H1 (cell line): ENCODE measurements around the gene MED12L. TPM values are rescaled to one million over a fixed set of nuclear protein-coding genes. Genes with fewer than 3 reads are reported as not detected.

Source experiments
- CTCF ChIA-PET: fragments of 300-600 bp; sonication (Branson Sonifier 250); formaldehyde crosslinking; loops from one replicate; lab custom pipeline; 2021; ENCODE audit not compliant: partially characterized antibody; lab: Charles Lee
- POLR2A ChIA-PET: fragments of 300-600 bp; sonication (Branson Sonifier 250); formaldehyde crosslinking; loops from one replicate; lab custom pipeline; 2021; ENCODE audit warnings: inconsistent platforms; ENCODE audit not compliant: partially characterized antibody; lab: Charles Lee
- DNase-seq, 2 experiments: peaks; one replicate each; pipeline versions ENCODE4 v3.0.0 to v3.0.0-alpha.2; 2010 to 2022; ENCODE audit warnings: low spot score in 2 of 2, low read depth in 1 of 2, mixed read lengths in 1 of 2
- FAIRE-seq: peaks from 2 replicates; lab custom pipeline; 2011; peaks lifted over from hg19 to GRCh38; lab: Jason Lieb, UNC
- H2AFZ ChIP-seq: 2 replicates; pipeline ENCODE4 v1.8.1; 2012; ENCODE audit warnings: low read length, inconsistent platforms
- H2AK5ac ChIP-seq: 2 replicates; pipeline ENCODE4 v1.6.1; 2013; ENCODE audit warnings: low read depth, low read length
- H2BK120ac ChIP-seq: replicated peaks from 2 replicates; pipeline ENCODE3; 2013; ENCODE audit warnings: low read depth, low read length, inconsistent platforms
- H2BK12ac ChIP-seq: 2 replicates; pipeline ENCODE4 v1.6.1; 2013; ENCODE audit warnings: low read depth, low read length
- H2BK15ac ChIP-seq: 2 replicates; pipeline ENCODE4 v1.6.1; 2013; ENCODE audit warnings: low read length
- H2BK20ac ChIP-seq: 2 replicates; pipeline ENCODE4 v1.6.1; 2013; ENCODE audit warnings: low read length
- H2BK5ac ChIP-seq: 2 replicates; pipeline ENCODE4 v1.6.1; 2013; ENCODE audit warnings: low read depth, low read length
- H3K14ac ChIP-seq: 2 replicates; pipeline ENCODE4 v1.6.1; 2013; ENCODE audit warnings: inconsistent platforms; ENCODE audit not compliant: insufficient read length
- H3K18ac ChIP-seq: 2 replicates; pipeline ENCODE4 v1.6.1; 2013; ENCODE audit warnings: low read length; ENCODE audit errors: extremely low read depth
- H3K23ac ChIP-seq: 2 replicates; pipeline ENCODE4 v1.6.1; 2013; ENCODE audit warnings: inconsistent platforms; ENCODE audit not compliant: insufficient read length
- H3K23me2 ChIP-seq: 2 replicates; pipeline ENCODE4 v1.6.1; 2013; ENCODE audit warnings: low read depth, low read length
- H3K27ac ChIP-seq: 2 replicates; pipeline ENCODE4 v1.6.1; 2011; ENCODE audit warnings: low read depth, low read length, inconsistent platforms
- H3K27me3 ChIP-seq, 4 experiments: replicated peaks in 1 of 4; 1 replicate in 1 of 4; 2 replicates in 3 of 4; pipeline versions ENCODE4 v1.6.1 to v1.8.1; 2011 to 2013; ENCODE audit warnings: low read length in 3 of 4, mild to moderate bottlenecking in 3 of 4, inconsistent platforms in 2 of 4, mixed read lengths in 2 of 4, moderate library complexity in 1 of 4; ENCODE audit not compliant: control insufficient read depth in 3 of 4, insufficient read depth in 3 of 4; ENCODE audit errors: extremely low read depth in 1 of 4
- H3K36me3 ChIP-seq, 4 experiments: 2 replicates each; pipeline versions ENCODE4 v1.6.1 to v1.8.1; 2011 to 2013; ENCODE audit warnings: mild to moderate bottlenecking in 4 of 4, low read length in 3 of 4, moderate library complexity in 2 of 4, control low read depth in 1 of 4, inconsistent platforms in 1 of 4; ENCODE audit not compliant: insufficient read depth in 4 of 4, control insufficient read depth in 2 of 4
- H3K4ac ChIP-seq: replicated peaks from 2 replicates; pipeline ENCODE3; 2013; ENCODE audit warnings: low read length, low read depth, mixed read lengths, inconsistent platforms; ENCODE audit not compliant: insufficient read length
- H3K4me1 ChIP-seq, 4 experiments: replicated peaks in 1 of 4; 1 replicate in 1 of 4; 2 replicates in 3 of 4; pipeline versions ENCODE4 v1.6.1 to v1.8.1; 2011 to 2013; ENCODE audit warnings: low read length in 3 of 4, inconsistent platforms in 2 of 4, mixed read lengths in 1 of 4; ENCODE audit not compliant: insufficient read depth in 4 of 4, control insufficient read depth in 3 of 4
- H3K4me2 ChIP-seq, 2 experiments: 2 replicates each; pipeline versions ENCODE4 v1.6.1 to v1.8.1; 2011 to 2013; ENCODE audit warnings: low read depth in 2 of 2, low read length in 2 of 2, control low read depth in 1 of 2, inconsistent platforms in 1 of 2, mild to moderate bottlenecking in 1 of 2; ENCODE audit not compliant: insufficient read depth in 1 of 2
- H3K4me3 ChIP-seq, 4 experiments: fragments of 200-600, 300-600 bp in 1 of 4; sonication (generic), shearing (Covaris generic), sonication (Bioruptor Twin) in 1 of 4; 2 replicates each; pipeline versions ENCODE4 v1.5.1 to v1.8.1; 2011 to 2016; ENCODE audit warnings: low read length in 4 of 4, low read depth in 3 of 4, control low read depth in 2 of 4, inconsistent platforms in 2 of 4, mild to moderate bottlenecking in 2 of 4, mixed read lengths in 1 of 4, moderate library complexity in 1 of 4; ENCODE audit not compliant: insufficient read depth in 2 of 4; ENCODE audit errors: extremely low read depth in 1 of 4
- H3K56ac ChIP-seq: replicated peaks from 2 replicates; pipeline ENCODE3; 2013; ENCODE audit warnings: low read depth, mild to moderate bottlenecking, mixed read lengths, low read length, inconsistent platforms; ENCODE audit not compliant: insufficient read length
- H3K79me1 ChIP-seq: 2 replicates; pipeline ENCODE4 v1.6.1; 2013; ENCODE audit warnings: low read depth, low read length, control low read depth
- H3K79me2 ChIP-seq, 2 experiments: 2 replicates each; pipeline versions ENCODE4 v1.6.1 to v1.8.1; 2012 to 2013; ENCODE audit warnings: low read length in 2 of 2, mild to moderate bottlenecking in 2 of 2, inconsistent platforms in 1 of 2; ENCODE audit not compliant: insufficient read depth in 2 of 2, control insufficient read depth in 1 of 2
- H3K9ac ChIP-seq, 4 experiments: replicated peaks in 1 of 4; 1 replicate in 1 of 4; 2 replicates in 3 of 4; pipeline versions ENCODE4 v1.6.1 to v1.8.1; 2011 to 2013; ENCODE audit warnings: low read depth in 3 of 4, low read length in 3 of 4, control low read depth in 2 of 4, mild to moderate bottlenecking in 2 of 4, moderate library complexity in 2 of 4, inconsistent platforms in 1 of 4; ENCODE audit errors: extremely low read depth in 1 of 4
- H3K9me3 ChIP-seq, 2 experiments: 2 replicates each; pipeline versions ENCODE4 v1.6.1 to v1.8.1; 2012 to 2013; ENCODE audit warnings: mild to moderate bottlenecking in 2 of 2, moderate library complexity in 2 of 2, control low read depth in 1 of 2, inconsistent platforms in 1 of 2, low read depth in 1 of 2, low read length in 1 of 2, mixed read lengths in 1 of 2; ENCODE audit not compliant: insufficient read depth in 2 of 2
- H4K20me1 ChIP-seq, 2 experiments: replicated peaks in 1 of 2; 2 replicates each; pipeline versions ENCODE3 to v1.8.1; 2011 to 2013; ENCODE audit warnings: inconsistent platforms in 2 of 2, low read length in 2 of 2, mild to moderate bottlenecking in 1 of 2; ENCODE audit not compliant: insufficient read depth in 2 of 2, control insufficient read depth in 1 of 2
- H4K5ac ChIP-seq: 2 replicates; pipeline ENCODE4 v1.6.1; 2013; ENCODE audit warnings: low read length, low read depth, mixed read lengths, inconsistent platforms; ENCODE audit not compliant: insufficient read length
- H4K8ac ChIP-seq: 2 replicates; pipeline ENCODE4 v1.8.0; 2013; ENCODE audit warnings: mild to moderate bottlenecking, moderate library complexity, low read length, inconsistent platforms; ENCODE audit not compliant: insufficient read depth; ENCODE audit errors: extremely low read depth
- H4K91ac ChIP-seq: replicated peaks from 2 replicates; pipeline ENCODE3; 2013; ENCODE audit warnings: low read length, mixed read lengths, inconsistent platforms; ENCODE audit not compliant: insufficient read length
- BACH1 ChIP-seq: IDR thresholded peaks from 2 replicates; pipeline ENCODE4 v1.6.1; 2012; ENCODE audit warnings: low read length, improper control_type of control experiment
- CBX8 ChIP-seq: fragments of 300-800, 300-1000 bp; sonication (generic); IDR thresholded peaks from 2 replicates; pipeline ENCODE4 v1.7.1; 2016; ENCODE audit warnings: low read depth, low read length, borderline replicate concordance
- EP300 ChIP-seq, 2 experiments: IDR thresholded peaks; 1 replicate in 1 of 2; 2 replicates in 1 of 2; pipeline ENCODE4 v1.6.1; 2011 to 2012; ENCODE audit warnings: low read depth in 2 of 2, low read length in 2 of 2, mild to moderate bottlenecking in 2 of 2, borderline replicate concordance in 1 of 2, inconsistent platforms in 1 of 2, moderate library complexity in 1 of 2
- JUN ChIP-seq: IDR thresholded peaks from 2 replicates; pipeline ENCODE4 v1.6.1; 2011; ENCODE audit warnings: low read depth, mild to moderate bottlenecking, improper control_type of control experiment, low read length
- KDM4A ChIP-seq: IDR thresholded peaks from one replicate; pipeline ENCODE4 v1.7.1; 2012; ENCODE audit warnings: low read depth, mild to moderate bottlenecking, moderate library complexity, low read length, inconsistent platforms; ENCODE audit not compliant: severe bottlenecking
- POLR2AphosphoS5 ChIP-seq: IDR thresholded peaks from 2 replicates; pipeline ENCODE4 v1.6.1; 2011; ENCODE audit warnings: low read depth, low read length
- RNF2 ChIP-seq: fragments of 200-900, 300-1000 bp; sonication (generic); IDR thresholded peaks from 2 replicates; pipeline ENCODE4 v1.7.1; 2016; ENCODE audit warnings: borderline replicate concordance, low read depth, mild to moderate bottlenecking, antibody characterized with exemption, low read length; ENCODE audit not compliant: poor library complexity, severe bottlenecking; ENCODE audit errors: missing control alignments
- SAP30 ChIP-seq: fragments of 300-600 bp; sonication (generic); IDR thresholded peaks from 2 replicates; pipeline ENCODE4 v1.7.1; 2012; ENCODE audit warnings: low read length, moderate library complexity, mild to moderate bottlenecking, inconsistent platforms; ENCODE audit not compliant: insufficient read depth, insufficient replicate concordance
- SP1 ChIP-seq: IDR thresholded peaks from 2 replicates; pipeline ENCODE4 v1.6.1; 2011; ENCODE audit warnings: low read depth, low read length
- SUZ12 ChIP-seq: fragments of 200-600 bp; sonication (generic); IDR thresholded peaks from 2 replicates; pipeline ENCODE4 v1.6.1; 2012; ENCODE audit warnings: mild to moderate bottlenecking, inconsistent platforms, low read length, moderate library complexity, mixed read lengths
- TEAD4 ChIP-seq: IDR thresholded peaks from 2 replicates; pipeline ENCODE4 v1.6.1; 2012; ENCODE audit warnings: low read depth, low read length, inconsistent platforms, mixed read lengths
- WGBS, 2 experiments: shearing (Covaris generic) in 1 of 2; methylation state at CpG; one replicate each; pipeline versions ENCODE4 v1.1.6 to v1.1.7; 2013 to 2015; ENCODE audit warnings: low lambda C conversion rate in 2 of 2, mixed read lengths in 2 of 2, inconsistent platforms in 1 of 2, low coverage in 1 of 2, missing lambda C conversion rate in 1 of 2; ENCODE audit not compliant: insufficient replicate concordance in 2 of 2, insufficient coverage in 1 of 2, insufficient read length in 1 of 2; ENCODE audit errors: extremely low coverage in 1 of 2, missing lambda C conversion rate in 1 of 2; 5-methylcytosine and 5-hydroxymethylcytosine counted together
- polyA plus RNA-seq, 7 experiments: library from polyadenylated mRNA; depleted of rRNA in 3 of 7; stranded (reverse) in 5 of 7; unstranded in 2 of 7; fragments of >200 nt in 5 of 7; fragments of 200-250 nt in 2 of 7; gene quantifications; 1 replicate in 5 of 7; 2 replicates in 1 of 7; 4 replicates in 1 of 7; pipeline versions ENCODE4 v1.2.1 to v1.2.3, GENCODE V29; 2011 to 2013; ENCODE audit warnings: missing spikeins in 2 of 7, mixed read lengths in 2 of 7
- total RNA-seq: library from RNA; stranded (reverse); fragmentation: NEBNext Ultra II Directional; extraction: Animal tissue kit (Norgen Biotek cat#: 25700); gene quantifications from 2 replicates; pipeline ENCODE4 v1.2.1, GENCODE V29; 2021

Gene MED12L
- total and polyA plus RNA-seq, 2 of the 8 experiments (the other 6 are each of a cell fraction or from before 2014, with no cell fraction given): 3.6 to 26.2 TPM

GRCh38 chr3:151318991-151319390 is 233.5 kb downstream of the MED12L start:
- CTCF ChIA-PET: interaction anchor here (0.6 to 1.1 kb wide), 6 partner anchors 8 to 20 kb away, joined by 3 to 7 read pairs (median 4); no protein-coding TSS in a partner anchor
- no peaks in the 10 kb centered on the region for H3K23me2 ChIP-seq

More at GRCh38 chr3:151318991-151319390, 233.5 kb downstream of the MED12L start:
- Histone ChIP-seq H2BK5ac (no peak overlapping the region), H2AK5ac (no peak overlapping the region), H4K91ac (no peak overlapping the region), H2BK15ac (no peak overlapping the region), H2BK120ac (no peak overlapping the region), H4K20me1 (no peaks in the 10 kb centered on the region), H3K4me1 (peaks cover 0 to 5% (median 4%) of the 10 kb centered on the region in 4 experiments; a peak in 4 of 7 replicates), H3K79me1 (no peaks in the 10 kb centered on the region), H3K23ac (no peak overlapping the region), H3K9me3 (no peaks in the 10 kb centered on the region), H4K5ac (no peak overlapping the region), H3K4me3 (no peak overlapping the region), H3K27me3 (no peaks in the 10 kb centered on the region), H3K18ac (no peak overlapping the region), H2BK12ac (no peak overlapping the region), H4K8ac (no peak overlapping the region), H3K4me2 (no peak overlapping the region), H2BK20ac (no peak overlapping the region), H2AFZ (no peak overlapping the region), H3K9ac (no peak overlapping the region), H3K56ac (no peak overlapping the region), H3K4ac (no peak overlapping the region), H3K36me3 (no peaks in the 10 kb centered on the region), H3K79me2 (no peaks in the 10 kb centered on the region), H3K27ac (no peak overlapping the region), H3K14ac (no peak overlapping the region)
- 90% methylated on average over 7 of the region's 7 CpGs; no CpG with 5 or more reads in 1 of the 2 experiments for WGBS, 2 experiments
- DNase-seq (no peak), FAIRE-seq (no peak)
- POLR2A ChIA-PET: interaction anchor here (0.8 kb wide), 1 partner anchor 14 kb away, joined by 3 read pairs; no protein-coding TSS in a partner anchor
- no peak for TF ChIP-seq TEAD4
- TF ChIP-seq JUN: no peak
- no peak for TF ChIP-seq KDM4A
- TF ChIP-seq RNF2: no peak
- TF ChIP-seq POLR2AphosphoS5: no peak
- TF ChIP-seq EP300 (IDR thresholded peaks at IDR 0.05; ENCODE audit: borderline replicate concordance in 1 of 2, low read depth in 2 of 2, low read length in 2 of 2): no peak
- TF ChIP-seq SP1: no peak
- no peak for TF ChIP-seq SUZ12
- no peak for TF ChIP-seq SAP30
- no peak for TF ChIP-seq CBX8
- no peak for TF ChIP-seq BACH1
